LNCaP clone FGC (cell line): ENCODE results near the gene TGFBRAP1.

Experiments used
- DNase-seq: peaks from one replicate; pipeline ENCODE4 v3.0.0-alpha.2; 2011; ENCODE audit warnings: low read depth
- H3K4me3 ChIP-seq: 2 replicates; pipeline ENCODE4 v1.5.1; 2011; ENCODE audit warnings: mild to moderate bottlenecking, low read depth, low read length, control low read depth
- CTCF ChIP-seq: IDR thresholded peaks from 2 replicates; pipeline ENCODE4 v1.5.1; 2012; ENCODE audit warnings: mild to moderate bottlenecking; ENCODE audit not compliant: control insufficient read depth, insufficient read depth; ENCODE audit errors: extremely low read depth

Gene TGFBRAP1

DNA sequence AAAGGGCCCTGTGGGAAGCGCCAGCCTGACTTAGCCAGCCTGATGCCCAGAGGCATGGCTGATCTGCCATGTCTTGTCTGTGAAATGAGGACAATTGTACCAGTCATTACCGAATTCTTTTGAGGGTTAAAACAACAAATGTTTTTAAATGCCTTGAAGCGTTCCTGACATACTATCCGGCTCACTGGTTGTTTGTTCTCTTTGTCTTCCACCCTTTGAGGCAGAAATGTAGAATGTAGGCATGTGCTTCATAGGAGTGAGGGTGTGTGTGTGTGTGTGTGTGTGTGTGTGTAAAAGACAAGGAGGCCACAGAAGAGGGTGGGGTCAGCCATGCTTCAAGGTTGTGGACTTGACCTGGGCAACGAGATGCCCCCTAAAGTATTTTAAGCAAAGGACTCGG lies 35.5 kb downstream of the TGFBRAP1 start:
- no peak for TF ChIP-seq CTCF
- H3K4me3 ChIP-seq = no peak overlapping the region
- no peak for DNase-seq

- no peak for TF ChIP-seq CTCF
- DNase-seq = no peak
- no peak overlapping the region for H3K4me3 ChIP-seq
Observed at GRCh38 chr2:105291981-105292380, 37.6 kb downstream of the TGFBRAP1 start.

DNA sequence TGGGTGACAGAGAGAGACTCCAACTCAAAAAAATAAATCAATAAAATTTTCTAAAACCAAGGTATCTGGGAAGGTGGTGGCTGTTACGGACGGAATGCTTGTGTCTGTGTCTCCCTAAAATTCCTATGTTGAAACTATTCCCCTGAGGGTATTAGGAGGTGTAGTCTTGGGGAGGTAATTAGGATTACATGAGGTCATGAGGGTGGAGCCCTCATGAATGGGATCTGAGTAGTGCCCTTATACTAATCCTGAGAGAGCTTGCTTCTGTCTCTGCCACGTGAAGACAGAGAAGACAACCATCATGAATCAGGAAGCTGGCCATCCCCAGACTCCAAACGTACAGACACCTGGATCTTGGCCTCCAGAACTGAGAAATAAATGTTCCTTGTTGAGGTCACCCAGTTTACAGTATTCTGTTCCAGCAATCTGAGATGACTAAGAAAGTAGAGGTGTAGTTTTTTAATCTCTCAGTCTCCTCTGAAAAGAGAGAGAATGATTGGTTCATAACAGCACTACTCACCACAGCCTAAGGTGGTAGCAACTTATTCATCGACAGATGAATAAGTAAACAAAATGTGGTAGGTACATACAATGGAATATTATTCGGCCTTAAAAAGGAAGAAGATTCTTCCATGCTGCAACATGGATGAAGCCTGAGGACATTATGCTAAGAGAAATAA lies 38.4 kb downstream of the TGFBRAP1 start:
- TF ChIP-seq CTCF = no peak
- no peak overlapping the region for H3K4me3 ChIP-seq
- no peak for DNase-seq

GRCh38 chr2:105288133-105288532 lies 41.4 kb downstream of the TGFBRAP1 start:
- DNase-seq = no peak
- H3K4me3 ChIP-seq = no peak overlapping the region
- no peak for TF ChIP-seq CTCF

- peak; percentile 52 for TF ChIP-seq CTCF
- H3K4me3 ChIP-seq = no peak overlapping the region
- peak; percentile 13 for DNase-seq
Observed at GRCh38 chr2:105287692-105288091, 41.8 kb downstream of the TGFBRAP1 start.

- DNase-seq = no peak
- no peak overlapping the region for H3K4me3 ChIP-seq
- TF ChIP-seq CTCF = no peak
Observed at GRCh38 chr2:105283532-105283931, 46.0 kb downstream of the TGFBRAP1 start.

DNA sequence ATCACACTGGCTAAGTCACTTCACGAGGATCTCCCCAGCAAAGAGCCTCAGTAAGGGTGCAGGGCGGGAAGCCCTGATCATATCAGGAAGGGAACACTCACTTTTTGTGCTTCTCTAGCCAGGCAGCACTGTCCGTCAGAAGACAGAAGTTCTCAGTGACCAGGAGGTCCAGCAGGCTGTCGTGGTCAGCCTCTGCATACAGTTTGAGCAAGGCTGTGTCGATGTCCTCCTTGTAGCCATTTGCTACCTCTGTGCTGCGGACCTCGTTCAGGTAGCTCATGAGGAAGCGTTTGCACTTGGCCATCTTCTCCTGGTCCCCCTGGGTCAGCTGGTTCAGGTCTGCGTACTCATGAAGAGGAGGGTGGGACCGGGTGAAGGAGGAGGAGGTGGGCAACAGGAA lies 49.3 kb downstream of the TGFBRAP1 start:
- H3K4me3 ChIP-seq = no peak overlapping the region
- no peak for TF ChIP-seq CTCF
- DNase-seq = no peak
